ENCODE data around the gene MT1F. TPM values are rescaled to one million over a fixed set of nuclear protein-coding genes. Genes with fewer than 3 reads are reported as not detected.

Gene MT1F
- total and polyA plus RNA-seq, 2 donors from 2014 or later, result 53.3 to 312 TPM

DNA sequence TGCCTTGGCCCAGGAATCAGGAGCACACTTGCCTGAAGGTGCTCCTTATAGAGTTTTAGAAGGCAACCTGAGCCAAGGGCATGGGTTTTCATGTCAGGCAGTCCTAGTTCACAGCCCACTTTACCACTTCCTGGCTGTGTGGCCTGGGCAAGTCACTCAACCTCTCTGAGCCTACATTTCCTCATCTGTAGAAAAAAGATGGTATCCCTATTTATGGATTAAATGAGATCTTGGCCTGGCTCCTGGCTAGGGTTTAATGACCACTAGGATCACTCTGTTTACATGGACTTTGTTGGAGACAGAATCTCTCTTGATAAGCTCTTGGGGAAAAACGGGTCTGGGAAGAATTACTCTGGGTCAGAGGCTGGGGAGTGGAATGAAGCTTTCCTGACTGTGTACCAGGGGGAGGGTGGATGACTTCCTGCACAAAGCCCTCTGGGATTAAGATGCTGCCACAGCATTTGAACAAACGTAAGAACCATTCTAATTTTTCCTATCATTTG is 47.1 kb upstream of the MT1F start:
- no peaks in the 10 kb centered on the region for H3K9me3 ChIP-seq (ENCODE audit: control insufficient read depth in 2 of 3, insufficient read depth in 1 of 3, low read length in 3 of 3)
- FAIRE-seq (no peak), DNase-seq (no peak)
- H3K4me1 ChIP-seq (ENCODE audit: control insufficient read depth in 2 of 3, insufficient read depth in 2 of 3, low read depth in 1 of 3, low read length in 3 of 3), result peaks cover 0 to 32% (median 17%) of the 10 kb centered on the region in 3 donors
- TF ChIP-seq, protein P1, sequence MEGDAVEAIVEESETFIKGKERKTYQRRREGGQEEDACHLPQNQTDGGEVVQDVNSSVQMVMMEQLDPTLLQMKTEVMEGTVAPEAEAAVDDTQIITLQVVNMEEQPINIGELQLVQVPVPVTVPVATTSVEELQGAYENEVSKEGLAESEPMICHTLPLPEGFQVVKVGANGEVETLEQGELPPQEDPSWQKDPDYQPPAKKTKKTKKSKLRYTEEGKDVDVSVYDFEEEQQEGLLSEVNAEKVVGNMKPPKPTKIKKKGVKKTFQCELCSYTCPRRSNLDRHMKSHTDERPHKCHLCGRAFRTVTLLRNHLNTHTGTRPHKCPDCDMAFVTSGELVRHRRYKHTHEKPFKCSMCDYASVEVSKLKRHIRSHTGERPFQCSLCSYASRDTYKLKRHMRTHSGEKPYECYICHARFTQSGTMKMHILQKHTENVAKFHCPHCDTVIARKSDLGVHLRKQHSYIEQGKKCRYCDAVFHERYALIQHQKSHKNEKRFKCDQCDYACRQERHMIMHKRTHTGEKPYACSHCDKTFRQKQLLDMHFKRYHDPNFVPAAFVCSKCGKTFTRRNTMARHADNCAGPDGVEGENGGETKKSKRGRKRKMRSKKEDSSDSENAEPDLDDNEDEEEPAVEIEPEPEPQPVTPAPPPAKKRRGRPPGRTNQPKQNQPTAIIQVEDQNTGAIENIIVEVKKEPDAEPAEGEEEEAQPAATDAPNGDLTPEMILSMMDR (IDR thresholded peaks at IDR 0.05; ENCODE audit: borderline replicate concordance, extremely low read depth, insufficient read depth), result no peak
- H3K27ac ChIP-seq (ENCODE audit: low read depth in 2 of 2, low read length in 2 of 2), result peak overlapping the region; percentile 84 to 92
- intact Hi-C loops (cut with DNase I), result no loop called here
- peak overlapping the region in 1 of 3 donors; percentile 42 for H3K9ac ChIP-seq (ENCODE audit: low read length in 3 of 3)
- H3K4me3 ChIP-seq (ENCODE audit: low read length in 3 of 3), result peak overlapping the region in 2 of 3 donors; percentile 92 to 94
- no peaks in the 10 kb centered on the region for H3K36me3 ChIP-seq (ENCODE audit: control insufficient read depth in 2 of 3, insufficient read depth in 3 of 3, low read length in 3 of 3)
- no peaks in the 10 kb centered on the region for H3K27me3 ChIP-seq (ENCODE audit: control insufficient read depth, insufficient read depth, low read length)

DNA sequence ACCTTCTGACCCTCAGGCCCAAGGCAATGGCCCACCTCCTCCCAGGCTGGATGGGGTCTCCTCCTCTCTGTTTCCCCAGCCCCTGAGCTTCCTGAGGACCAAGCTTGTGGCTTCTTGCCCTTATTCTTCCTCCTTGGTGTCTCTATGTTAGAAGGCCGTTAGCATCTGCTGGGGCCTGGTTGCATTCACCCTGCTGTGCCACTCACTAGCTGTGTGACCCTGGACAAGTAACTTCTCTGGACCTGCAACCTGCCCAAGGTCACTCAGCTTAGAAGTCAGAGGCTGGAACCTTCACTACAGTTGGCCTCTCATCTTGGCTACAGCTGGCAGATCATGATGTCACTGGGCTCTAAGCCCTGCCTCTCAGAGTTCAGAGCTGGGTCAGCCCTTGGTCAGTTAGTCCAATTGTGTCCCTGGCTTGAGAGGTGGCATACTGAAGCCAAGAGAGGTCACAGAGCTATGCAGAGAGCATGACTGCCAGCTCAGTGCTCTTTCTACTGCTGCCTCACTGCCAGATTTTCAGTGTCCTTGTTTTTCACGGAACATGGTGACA is 46.4 kb upstream of the MT1F start:
- no peaks in the 10 kb centered on the region for H3K27me3 ChIP-seq (ENCODE audit: control insufficient read depth, insufficient read depth, low read length)
- TF ChIP-seq, protein P1 (IDR thresholded peaks at IDR 0.05; ENCODE audit: borderline replicate concordance, extremely low read depth, insufficient read depth), result no peak
- peak overlapping the region in 2 of 3 donors; percentile 5 to 42 for H3K9ac ChIP-seq (ENCODE audit: low read length in 3 of 3)
- H3K4me1 ChIP-seq (ENCODE audit: control insufficient read depth in 2 of 3, insufficient read depth in 2 of 3, low read depth in 1 of 3, low read length in 3 of 3), result peaks cover 0 to 32% (median 15%) of the 10 kb centered on the region in 3 donors
- peak overlapping the region; percentile 84 to 92 for H3K27ac ChIP-seq (ENCODE audit: low read depth in 2 of 2, low read length in 2 of 2)
- H3K36me3 ChIP-seq (ENCODE audit: control insufficient read depth in 2 of 3, insufficient read depth in 3 of 3, low read length in 3 of 3), result no peaks in the 10 kb centered on the region
- DNase-seq (peak in 1 of 5 donors; percentile 72), FAIRE-seq (no peak)
- H3K4me3 ChIP-seq (ENCODE audit: low read length in 3 of 3), result peak overlapping the region in 2 of 3 donors; percentile 22 to 92
- intact Hi-C loops (cut with DNase I), result no loop called here
- no peaks in the 10 kb centered on the region for H3K9me3 ChIP-seq (ENCODE audit: control insufficient read depth in 2 of 3, insufficient read depth in 1 of 3, low read length in 3 of 3)

DNA sequence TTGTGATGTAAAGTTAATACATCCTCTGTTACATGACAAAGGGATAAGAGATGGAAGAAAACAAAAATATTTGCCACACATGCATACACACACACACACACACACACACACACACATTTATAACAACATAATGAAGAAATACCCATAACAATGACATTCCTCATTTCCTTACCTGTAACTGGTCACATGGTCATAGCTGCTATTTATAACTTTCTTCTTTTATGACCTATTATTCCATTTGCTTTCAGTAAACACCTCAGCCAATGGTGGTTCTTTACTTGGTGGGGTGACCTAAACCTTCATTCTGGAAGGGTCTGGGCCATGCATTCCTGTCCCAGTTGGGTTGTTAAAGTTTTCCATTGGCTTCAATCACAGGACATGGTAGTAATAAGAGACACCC is 44.1 kb upstream of the MT1F start:
- DNase-seq (no peak), FAIRE-seq (no peak)
- Histone ChIP-seq H3K27me3 (ENCODE audit: control insufficient read depth, insufficient read depth, low read length) (peaks cover 6% of the 10 kb centered on the region), H3K4me3 (ENCODE audit: low read length in 3 of 3) (no peak overlapping the region), H3K4me1 (ENCODE audit: control insufficient read depth in 2 of 3, insufficient read depth in 2 of 3, low read depth in 1 of 3, low read length in 3 of 3) (peaks cover 0 to 31% (median 7%) of the 10 kb centered on the region in 3 donors), H3K9ac (ENCODE audit: low read length in 3 of 3) (no peak overlapping the region), H3K36me3 (ENCODE audit: control insufficient read depth in 2 of 3, insufficient read depth in 3 of 3, low read length in 3 of 3) (no peaks in the 10 kb centered on the region), H3K27ac (ENCODE audit: low read depth in 2 of 2, low read length in 2 of 2) (peak overlapping the region in 1 of 2 donors; percentile 2), H3K9me3 (ENCODE audit: control insufficient read depth in 2 of 3, insufficient read depth in 1 of 3, low read length in 3 of 3) (no peaks in the 10 kb centered on the region)
- intact Hi-C loops (cut with DNase I), result no loop called here
- TF ChIP-seq, protein P1 (IDR thresholded peaks at IDR 0.05; ENCODE audit: borderline replicate concordance, extremely low read depth, insufficient read depth), result no peak
